Right lobe of liver (tissue), 6 donors: ENCODE results near the gene HOXD8. TPM values are rescaled to one million over a fixed set of nuclear protein-coding genes. Genes with fewer than 3 reads are reported as not detected.

Source experiments
- ATAC-seq, 4 donors: fragments of 200-7000 bp; cut with Tn5 transposase; one replicate each; pipeline ENCODE4 v1.9.1; 2020; ENCODE audit warnings: mild to moderate bottlenecking in 4 of 4, moderate library complexity in 4 of 4
- DNase-seq, 3 donors: peaks; one replicate each; pipeline ENCODE4 v3.0.0-alpha.2; 2020
- H3K27ac ChIP-seq, 3 donors: fragments of 200-600 bp; one replicate each; pipeline ENCODE4 v1.8.0; 2022
- H3K27me3 ChIP-seq, 2 donors: fragments of 200-600 bp; one replicate each; pipeline ENCODE4 v1.8.0; 2022
- H3K36me3 ChIP-seq, 4 donors: fragments of 200-600 bp; sonication (generic) in 1 of 4; one replicate each; pipeline versions ENCODE4 v1.5.1 to v1.8.0; 2017 to 2022; ENCODE audit warnings: control low read depth in 1 of 4
- H3K4me1 ChIP-seq, 4 donors: fragments of 200-600 bp; sonication (generic) in 1 of 4; one replicate each; pipeline versions ENCODE4 v1.5.1 to v1.8.0; 2017 to 2022; ENCODE audit warnings: control low read depth in 1 of 4
- H3K4me3 ChIP-seq, 3 donors: fragments of 200-600 bp; one replicate each; pipeline ENCODE4 v1.8.0; 2022
- H3K9me3 ChIP-seq, 4 donors: fragments of 200-600 bp; sonication (generic) in 1 of 4; one replicate each; pipeline versions ENCODE4 v1.5.1 to v1.8.0; 2017 to 2022; ENCODE audit warnings: control low read depth in 1 of 4
- CTCF ChIP-seq, 4 donors: fragments of 200-600 bp in 3 of 4; fragments of 450-650 bp in 1 of 4; IDR thresholded peaks; one replicate each; pipeline versions ENCODE4 v1.5.1 to v1.8.0; 2016 to 2022; ENCODE audit warnings: antibody characterized with exemption in 4 of 4, mild to moderate bottlenecking in 2 of 4
- POLR2A ChIP-seq: fragments of 450-650 bp; IDR thresholded peaks from one replicate; pipeline ENCODE4 v1.6.1; 2017; ENCODE audit warnings: antibody characterized with exemption, mild to moderate bottlenecking
- whole genome bisulfite sequencing: methylation state at CpG from one replicate; pipeline ENCODE4 v1.1.6; 2018; ENCODE audit warnings: low coverage, low lambda C conversion rate; ENCODE audit not compliant: insufficient coverage; ENCODE audit errors: missing lambda C conversion rate; 5-methylcytosine and 5-hydroxymethylcytosine counted together
- intact Hi-C, 2 donors: fragments of 100-400 bp; cut with DNase I; formaldehyde crosslinking; loops; one replicate each; pipeline versions ENCODE4 v1.11.2 to v1.14.1; 2022
- total RNA-seq, 6 experiments: library from RNA; depleted of rRNA in 2 of 6; stranded (reverse); fragments of >200 nt in 2 of 6; fragmentation: NEBNext Ultra II Directional in 3 of 6; extraction: Animal tissue kit (Norgen Biotek cat#: 25700) in 3 of 6; gene quantifications; one replicate each; pipeline versions ENCODE4 v1.1.0 to v1.2.4, GENCODE V29; 2016 to 2023
- donor health status: DM: no; HTN: yes; CAD: no.
- donor health status: DM: no; HTN: no; CAD: no.
- donor health status: DM: no; HTN: no; CAD: no.
- donor health status: DM: no; HTN: yes; CAD: no.
- donor health status: DM: no; HTN: yes; CAD: no.

Gene HOXD8
- total RNA-seq, 6 experiments from 2014 or later, result 0.74 TPM; not detected in 5

- no peak overlapping the region for H3K4me3 ChIP-seq
- DNase-seq, result no peak
- intact Hi-C loops, result loop anchor here (5.0 to 10.0 kb wide), 5 partner anchors 313 to 493 kb away; no protein-coding TSS in a partner anchor
- peaks cover 0 to 9% (median 2%) of the 10 kb centered on the region in 4 donors for H3K4me1 ChIP-seq
- H3K27ac ChIP-seq, result no peak overlapping the region
- H3K36me3 ChIP-seq, result no peaks in the 10 kb centered on the region
- WGBS, result 80% methylated on average over 2 of the region's 2 CpGs
- peaks cover 16 to 30% of the 10 kb centered on the region in 2 donors for H3K27me3 ChIP-seq
- no peaks in the 10 kb centered on the region for H3K9me3 ChIP-seq
- ATAC-seq, result no peak
- TF ChIP-seq POLR2A (no peak), CTCF (IDR thresholded peaks at IDR 0.05) (no peak)
Observed at GRCh38 chr2:176142281-176142680, 12.8 kb downstream of the HOXD8 start.

GRCh38 chr2:176145085-176145969 lies 15.8 kb downstream of the HOXD8 start:
- H3K36me3 ChIP-seq, result no peaks in the 10 kb centered on the region
- no peak for DNase-seq
- H3K27me3 ChIP-seq, result peaks cover 0 to 36% of the 10 kb centered on the region in 2 donors
- no peak for ATAC-seq
- WGBS, result 46% methylated on average over 4 of the region's 4 CpGs
- no peak overlapping the region for H3K27ac ChIP-seq
- no peaks in the 10 kb centered on the region for H3K9me3 ChIP-seq
- intact Hi-C loops, result loop anchor here (10.0 kb wide), 3 partner anchors 309 to 489 kb away; no protein-coding TSS in a partner anchor
- H3K4me3 ChIP-seq, result no peak overlapping the region
- H3K4me1 ChIP-seq, result peaks cover 0 to 6% (median under 1%) of the 10 kb centered on the region in 4 donors
- TF ChIP-seq CTCF (IDR thresholded peaks at IDR 0.05) (no peak), POLR2A (no peak)

GRCh38 chr2:176146101-176146500 lies 16.6 kb downstream of the HOXD8 start:
- Histone ChIP-seq H3K27me3 (peaks cover 0 to 44% of the 10 kb centered on the region in 2 donors), H3K9me3 (no peaks in the 10 kb centered on the region), H3K4me3 (no peak overlapping the region), H3K36me3 (no peaks in the 10 kb centered on the region), H3K4me1 (no peaks in the 10 kb centered on the region), H3K27ac (no peak overlapping the region)
- ATAC-seq, result no peak
- 24% methylated on average over 6 of the region's 6 CpGs for WGBS
- no peak for DNase-seq
- TF ChIP-seq POLR2A, result no peak
- no peak for TF ChIP-seq CTCF (IDR thresholded peaks at IDR 0.05)
- intact Hi-C loops, result loop anchor here (10.0 kb wide), 3 partner anchors 309 to 489 kb away; no protein-coding TSS in a partner anchor

- Histone ChIP-seq H3K4me1 (no peaks in the 10 kb centered on the region), H3K36me3 (no peaks in the 10 kb centered on the region), H3K4me3 (no peak overlapping the region), H3K9me3 (no peaks in the 10 kb centered on the region), H3K27ac (no peak overlapping the region), H3K27me3 (peaks cover 0 to 48% of the 10 kb centered on the region in 2 donors)
- no peak for ATAC-seq
- TF ChIP-seq POLR2A (no peak), CTCF (IDR thresholded peaks at IDR 0.05) (no peak)
- DNase-seq, result no peak
- intact Hi-C loops, result loop anchor here (10.0 kb wide), 3 partner anchors 308 to 488 kb away; no protein-coding TSS in a partner anchor
Observed at GRCh38 chr2:176146645-176147044, 17.1 kb downstream of the HOXD8 start.
